Measurements from ENCODE around the gene FUZ.
A peak's percentile ranks its signal among the peaks of the same experiment; 100 is the strongest.

The FUZ gene

GRCh38 chr19:49850487-49851342 is 37.6 kb upstream of the FUZ start, which contains the start of gene PTOV1 (continued):
- TF ChIP-seq INSM2 (tag by site-specific recombination; IDR thresholded peaks at IDR 0.05) (0 out of 2 replicates have a peak, but pooled peaks have one; percentile 54), ZNF76 (tag by site-specific recombination; IDR thresholded peaks at IDR 0.05; ENCODE audit: borderline replicate concordance, low read depth) (peak; percentile 91), KLF16 (tag by site-specific recombination; IDR thresholded peaks at IDR 0.05) (peak; percentile 97), ZNF132 (tag by site-specific recombination; IDR thresholded peaks at IDR 0.05; ENCODE audit: borderline replicate concordance) (no peak), ZNF510 (tag by site-specific recombination; IDR thresholded peaks at IDR 0.05; ENCODE audit: insufficient replicate concordance) (no peak), ZNF274 (IDR thresholded peaks at IDR 0.05; ENCODE audit: low read length) (no peak), ZNF274 (tag by site-specific recombination; IDR thresholded peaks at IDR 0.05; ENCODE audit: borderline replicate concordance) (no peak), PRDM2 (tag by site-specific recombination; IDR thresholded peaks at IDR 0.05; ENCODE audit: borderline replicate concordance) (no peak), BCL11A (tag by site-specific recombination; IDR thresholded peaks at IDR 0.05; ENCODE audit: low read depth) (peak; percentile 46; the same call in 1 of the 2 replicates), ZNF24 (tag by site-specific recombination; IDR thresholded peaks at IDR 0.05) (peak; percentile 92), ZBTB44 (tag by site-specific recombination; IDR thresholded peaks at IDR 0.05) (peak; percentile 11; the same call in 1 of the 2 replicates), ZBTB6 (tag by site-specific recombination; IDR thresholded peaks at IDR 0.05) (0 out of 2 replicates have a peak, but pooled peaks have one; percentile 45), ZNF843 (tag by site-specific recombination; IDR thresholded peaks at IDR 0.05) (peak; percentile 65), ZFHX2 (tag by site-specific recombination; conservative IDR thresholded peaks at IDR 0.05) (peak; percentile 90), ZSCAN5A (tag by site-specific recombination; IDR thresholded peaks at IDR 0.05) (0 out of 2 replicates have a peak, but pooled peaks have one; percentile 74), ZNF692 (tag by site-specific recombination; IDR thresholded peaks at IDR 0.05) (peak; percentile 93), ZNF610 (tag by site-specific recombination; IDR thresholded peaks at IDR 0.05; ENCODE audit: borderline replicate concordance) (peak; percentile 60; the same call in 1 of the 2 replicates), ZSCAN23 (tag by site-specific recombination; IDR thresholded peaks at IDR 0.05) (peak; percentile 61; the same call in 1 of the 2 replicates), ZFP69B (tag by site-specific recombination; IDR thresholded peaks at IDR 0.05) (peak; percentile 90), ZNF391 (tag by site-specific recombination; IDR thresholded peaks at IDR 0.05; ENCODE audit: borderline replicate concordance, low read depth) (peak; percentile 92), ZNF138 (tag by site-specific recombination; IDR thresholded peaks at IDR 0.05; ENCODE audit: borderline replicate concordance) (no peak), ZNF629 (tag by site-specific recombination; IDR thresholded peaks at IDR 0.05) (peak; percentile 86)

Data from HEK293 (cell line).